RWPE2 (cell line): Measurements from ENCODE around the gene GRIK2.
A peak's percentile ranks its signal among the peaks of the same experiment; 100 is the strongest.

Experiments used
- ATAC-seq: fragments of 200-7000 bp; cut with Tn5 transposase; 3 replicates; pipeline ENCODE4 v1.9.1; 2021; ENCODE audit warnings: low read depth
- DNase-seq: peaks from one replicate; pipeline ENCODE4 v3.0.0-alpha.2; 2020; ENCODE audit warnings: low spot score
- H3K27ac ChIP-seq: fragments of 450-650 bp; 2 replicates; pipeline ENCODE4 v1.5.1; 2017; ENCODE audit warnings: mild to moderate bottlenecking; ENCODE audit not compliant: poor library complexity, severe bottlenecking
- H3K27me3 ChIP-seq: fragments of 250-450 bp; sonication (Bioruptor Pico); 2 replicates; pipeline ENCODE4 v1.5.1; 2021; ENCODE audit warnings: mild to moderate bottlenecking, moderate library complexity; ENCODE audit not compliant: insufficient read depth, poor library complexity, severe bottlenecking
- H3K36me3 ChIP-seq: fragments of 250-450 bp; sonication (Bioruptor Pico); 2 replicates; pipeline ENCODE4 v1.5.1; 2020; ENCODE audit warnings: low read depth, mild to moderate bottlenecking, moderate library complexity
- H3K4me1 ChIP-seq: fragments of 250-450 bp; sonication (Bioruptor Pico); 2 replicates; pipeline ENCODE4 v1.5.1; 2021; ENCODE audit warnings: mild to moderate bottlenecking, moderate library complexity; ENCODE audit not compliant: insufficient read depth, poor library complexity, severe bottlenecking
- H3K4me3 ChIP-seq: fragments of 250-450 bp; sonication (Bioruptor Pico); 2 replicates; pipeline ENCODE4 v1.5.1; 2021; ENCODE audit warnings: mild to moderate bottlenecking, moderate library complexity; ENCODE audit not compliant: severe bottlenecking
- H3K9me3 ChIP-seq: fragments of 250-450 bp; sonication (Bioruptor Pico); 2 replicates; pipeline ENCODE4 v1.5.1; 2021; ENCODE audit warnings: mild to moderate bottlenecking, moderate library complexity; ENCODE audit not compliant: severe bottlenecking
- CTCF ChIP-seq: fragments of 450-650 bp; IDR thresholded peaks from one replicate; pipeline ENCODE4 v1.5.1; 2017; ENCODE audit warnings: mild to moderate bottlenecking, moderate library complexity; ENCODE audit not compliant: poor library complexity, severe bottlenecking

The GRIK2 gene

GRCh38 chr6:101668496-101669030 lies 275.1 kb downstream of the GRIK2 start:
- ATAC-seq (peak; percentile 79), DNase-seq (no peak)
- Histone ChIP-seq H3K9me3 (no peaks in the 10 kb centered on the region), H3K4me3 (no peak overlapping the region), H3K36me3 (no peaks in the 10 kb centered on the region), H3K27ac (peak overlapping the region; percentile 66), H3K27me3 (no peaks in the 10 kb centered on the region), H3K4me1 (peaks cover 33% of the 10 kb centered on the region)
- no peak for TF ChIP-seq CTCF

- no peak for ATAC-seq
- DNase-seq, result no peak
- H3K4me3 ChIP-seq, result no peak overlapping the region
- TF ChIP-seq CTCF, result no peak
- no peaks in the 10 kb centered on the region for H3K27me3 ChIP-seq
- H3K27ac ChIP-seq, result no peak overlapping the region
- no peaks in the 10 kb centered on the region for H3K4me1 ChIP-seq
- no peaks in the 10 kb centered on the region for H3K9me3 ChIP-seq
- no peaks in the 10 kb centered on the region for H3K36me3 ChIP-seq
Measured at GRCh38 chr6:101676187-101676586, 282.7 kb downstream of the GRIK2 start.

DNA sequence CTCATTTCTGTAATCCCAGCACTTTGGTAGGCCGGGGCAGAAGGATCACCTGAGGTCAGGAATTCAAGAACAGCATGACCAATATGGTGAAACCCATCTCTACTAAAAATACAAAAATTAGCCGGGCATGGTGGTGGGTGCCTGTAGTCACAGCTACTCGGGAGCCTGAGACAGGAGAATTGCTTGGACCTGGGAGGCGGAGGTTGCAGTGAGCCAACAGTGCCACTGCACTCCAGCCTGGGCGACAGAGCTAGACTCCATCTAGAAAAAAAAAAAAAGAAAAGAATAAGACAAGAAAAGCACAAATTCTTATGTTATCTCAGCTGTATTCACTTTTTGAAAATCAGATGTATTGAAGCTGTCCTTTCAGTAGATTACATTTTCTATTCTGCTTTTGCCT lies 289.4 kb downstream of the GRIK2 start:
- ATAC-seq (no peak), DNase-seq (no peak)
- Histone ChIP-seq H3K27me3 (no peaks in the 10 kb centered on the region), H3K27ac (no peak overlapping the region), H3K36me3 (no peaks in the 10 kb centered on the region), H3K9me3 (peaks cover 2% of the 10 kb centered on the region), H3K4me3 (no peak overlapping the region), H3K4me1 (no peaks in the 10 kb centered on the region)
- no peak for TF ChIP-seq CTCF

GRCh38 chr6:101683884-101684283 lies 290.4 kb downstream of the GRIK2 start:
- DNase-seq, result no peak
- ATAC-seq, result no peak
- H3K27ac ChIP-seq, result no peak overlapping the region
- no peaks in the 10 kb centered on the region for H3K27me3 ChIP-seq
- H3K36me3 ChIP-seq, result no peaks in the 10 kb centered on the region
- TF ChIP-seq CTCF, result no peak
- peaks cover 2% of the 10 kb centered on the region for H3K9me3 ChIP-seq
- no peak overlapping the region for H3K4me3 ChIP-seq
- no peaks in the 10 kb centered on the region for H3K4me1 ChIP-seq

DNA sequence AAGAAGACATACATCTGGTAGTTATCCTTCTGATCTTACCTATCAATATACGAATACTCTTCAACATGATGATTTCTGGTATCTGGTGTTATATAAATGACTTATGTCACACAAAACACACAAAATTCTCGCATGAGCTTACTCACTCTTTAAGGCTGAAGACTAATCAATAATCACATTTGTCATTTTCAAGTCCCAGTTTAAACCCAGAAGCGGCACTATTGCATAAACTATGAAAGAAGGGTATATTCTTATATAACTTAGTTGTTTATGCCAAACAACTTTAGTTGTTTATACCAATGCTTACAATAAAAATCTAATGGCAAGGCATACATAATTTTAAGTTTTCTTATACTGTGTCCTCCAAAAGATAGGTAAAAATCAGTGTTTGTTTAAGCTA lies 293.1 kb downstream of the GRIK2 start:
- no peak for ATAC-seq
- H3K9me3 ChIP-seq, result peaks cover 2% of the 10 kb centered on the region
- no peak for DNase-seq
- no peak for TF ChIP-seq CTCF
- no peak overlapping the region for H3K27ac ChIP-seq
- H3K4me1 ChIP-seq, result no peaks in the 10 kb centered on the region
- H3K27me3 ChIP-seq, result no peaks in the 10 kb centered on the region
- H3K4me3 ChIP-seq, result no peak overlapping the region
- H3K36me3 ChIP-seq, result no peaks in the 10 kb centered on the region
